Spleen (tissue), 7 donors: ENCODE measurements around the gene AP1S1.

Source experiments
- CTCF ChIP-seq, 11 experiments: fragments of 200-600 bp in 7 of 11; fragments of 450-650 bp in 4 of 11; sonication (generic) in 4 of 11; IDR thresholded peaks in 8 of 11; conservative IDR thresholded peaks in 3 of 11; 1 replicate in 7 of 11; 2 replicates in 4 of 11; pipeline versions ENCODE4 v1.4.0 to v1.8.0; 2016 to 2021; ENCODE audit warnings: antibody characterized with exemption in 11 of 11, inconsistent platforms in 4 of 11, mild to moderate bottlenecking in 1 of 11
- POLR2A ChIP-seq, 3 donors: fragments of 450-650 bp; IDR thresholded peaks; one replicate each; pipeline ENCODE4 v1.5.1; 2017; ENCODE audit warnings: antibody characterized with exemption in 3 of 3, mild to moderate bottlenecking in 1 of 3
- POLR2AphosphoS5 ChIP-seq, 3 donors: sonication (generic); formaldehyde crosslinking; IDR thresholded peaks; one replicate each; pipeline ENCODE4 v1.5.1; 2017; ENCODE audit warnings: antibody characterized with exemption in 3 of 3
- donor health status: DM: no; HTN: no; CAD: no; lungs with moderate emphysema.
- donor health status: DM: no; HTN: no; CAD: no.
- donor health status: DM: no; HTN: no; CAD: no.

GRCh38 chr7:101108961-101109360, 45.3 kb upstream of the AP1S1 start:
- TF ChIP-seq CTCF (IDR thresholded peaks at IDR 0.05 in 8 of 11, conservative IDR thresholded peaks at IDR 0.05 in 3 of 11) (no peak), POLR2A (IDR thresholded peaks at IDR 0.05) (no peak), POLR2AphosphoS5 (IDR thresholded peaks at IDR 0.05) (no peak)
